Measurements from ENCODE around the gene MEAF6. TPM values are rescaled to one million over a fixed set of nuclear protein-coding genes. Genes with fewer than 3 reads are reported as not detected.

MEAF6 gene
- total RNA-seq, 1 experiment from 2014 or later = 51.6 TPM

GRCh38 chr1:37549341-37549740 lies 34.8 kb upstream of the MEAF6 start:
- Histone ChIP-seq H2BK20ac (ENCODE audit: low read depth, low read length, poor library complexity, severe bottlenecking) (no peak overlapping the region), H3K23ac (ENCODE audit: insufficient read length, low read depth, low read length) (no peak overlapping the region), H4K20me1 (ENCODE audit: control insufficient read depth, insufficient read depth, insufficient read length) (no peaks in the 10 kb centered on the region), H2BK15ac (ENCODE audit: low read depth, low read length) (no peak overlapping the region), H2BK12ac (ENCODE audit: insufficient read length, low read depth, low read length) (no peak overlapping the region), H3K23me2 (ENCODE audit: insufficient read length, low read depth, low read length, poor library complexity, severe bottlenecking) (peaks cover 7% of the 10 kb centered on the region), H2AK5ac (ENCODE audit: insufficient read length, low read length) (no peak overlapping the region), H3K9me3 (ENCODE audit: control insufficient read depth, low read depth, low read length) (no peaks in the 10 kb centered on the region), H2BK5ac (ENCODE audit: insufficient read length, low read length) (no peak overlapping the region), H3T11ph (ENCODE audit: low read length) (no peak overlapping the region), H3K79me1 (ENCODE audit: insufficient read depth, low read depth, low read length, poor library complexity, severe bottlenecking) (no peaks in the 10 kb centered on the region), H3K4me2 (ENCODE audit: insufficient read depth, insufficient read length, low read length) (no peak overlapping the region), H4K91ac (ENCODE audit: insufficient read length, low read depth, low read length) (no peak overlapping the region), H4K5ac (ENCODE audit: insufficient read length, low read depth, low read length) (no peak overlapping the region), H4K8ac (replicated peaks; ENCODE audit: insufficient read length, low read depth, low read length) (no peak overlapping the region), H3K79me2 (ENCODE audit: insufficient read depth, low read length) (no peaks in the 10 kb centered on the region; the same call in 1 of the 2 replicates), H3K18ac (ENCODE audit: insufficient read length, low read depth, low read length) (no peak overlapping the region), H3K14ac (ENCODE audit: insufficient read depth, low read length) (no peak overlapping the region), H3K27me3 (ENCODE audit: insufficient read depth, low read length) (no peaks in the 10 kb centered on the region), H3K9ac (ENCODE audit: extremely low read depth, insufficient read length, low read length) (no peak overlapping the region), H2BK120ac (ENCODE audit: low read depth, low read length, poor library complexity, severe bottlenecking) (no peak overlapping the region), H3K4ac (ENCODE audit: low read depth, low read length) (no peak overlapping the region), H2AFZ (ENCODE audit: low read length) (no peak overlapping the region), H3K56ac (ENCODE audit: insufficient read length, low read depth, low read length) (no peak overlapping the region), H3K27ac (ENCODE audit: insufficient read length, low read depth, low read length) (no peak overlapping the region), H3K4me1 (ENCODE audit: insufficient read depth, low read length) (no peaks in the 10 kb centered on the region)
- peaks cover 3 to 4% of the 10 kb centered on the region in 2 experiments; a peak in 3 of 5 replicates for H3K9me3 Mint-ChIP-seq
- WGBS (ENCODE audit: extremely low coverage, insufficient read length, low lambda C conversion rate) = no CpG with 5 or more reads among the region's 6 CpGs
- H3K27me3 Mint-ChIP-seq (ENCODE audit: low read depth) = peaks cover 3% of the 10 kb centered on the region; the same call in 1 of the 2 replicates
- DNase-seq = no peak
- H3K4me1 Mint-ChIP-seq = peaks cover 9 to 10% of the 10 kb centered on the region in 2 experiments
- no peak overlapping the region for H3K27ac Mint-ChIP-seq
- H3K4me3 Mint-ChIP-seq = no peak overlapping the region
- H3K36me3 Mint-ChIP-seq (ENCODE audit: insufficient read depth in 1 of 3, low read depth in 3 of 3) = peaks cover 20 to 62% (median 61%) of the 10 kb centered on the region in 3 experiments; a peak in 6 of 7 replicates
- TF ChIP-seq, protein P1, sequence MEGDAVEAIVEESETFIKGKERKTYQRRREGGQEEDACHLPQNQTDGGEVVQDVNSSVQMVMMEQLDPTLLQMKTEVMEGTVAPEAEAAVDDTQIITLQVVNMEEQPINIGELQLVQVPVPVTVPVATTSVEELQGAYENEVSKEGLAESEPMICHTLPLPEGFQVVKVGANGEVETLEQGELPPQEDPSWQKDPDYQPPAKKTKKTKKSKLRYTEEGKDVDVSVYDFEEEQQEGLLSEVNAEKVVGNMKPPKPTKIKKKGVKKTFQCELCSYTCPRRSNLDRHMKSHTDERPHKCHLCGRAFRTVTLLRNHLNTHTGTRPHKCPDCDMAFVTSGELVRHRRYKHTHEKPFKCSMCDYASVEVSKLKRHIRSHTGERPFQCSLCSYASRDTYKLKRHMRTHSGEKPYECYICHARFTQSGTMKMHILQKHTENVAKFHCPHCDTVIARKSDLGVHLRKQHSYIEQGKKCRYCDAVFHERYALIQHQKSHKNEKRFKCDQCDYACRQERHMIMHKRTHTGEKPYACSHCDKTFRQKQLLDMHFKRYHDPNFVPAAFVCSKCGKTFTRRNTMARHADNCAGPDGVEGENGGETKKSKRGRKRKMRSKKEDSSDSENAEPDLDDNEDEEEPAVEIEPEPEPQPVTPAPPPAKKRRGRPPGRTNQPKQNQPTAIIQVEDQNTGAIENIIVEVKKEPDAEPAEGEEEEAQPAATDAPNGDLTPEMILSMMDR (conservative IDR thresholded peaks at IDR 0.05) = no peak
